GM12878 (cell line): ENCODE data around the gene CSMD2. TPM values are rescaled to one million over a fixed set of nuclear protein-coding genes. Genes with fewer than 3 reads are reported as not detected.

Experiments
- ATAC-seq: fragments of 200-7000 bp; cut with Tn5 transposase; 3 replicates; pipeline ENCODE4 v1.9.1; 2020; ENCODE audit warnings: mild to moderate bottlenecking, moderate library complexity
- BruUV-seq: library from RNA; stranded (reverse); fragments of 400-500 nt; replicated peaks from 2 replicates; lab custom pipeline; 2021; lab: Mats Ljungman, UMichigan
- CTCF ChIA-PET: fragments of 300-600 bp; sonication (Branson Sonifier 250); formaldehyde crosslinking; extraction: SDS; loops from one replicate; lab custom pipeline; 2021; ENCODE audit warnings: inconsistent platforms; lab: Yijun Ruan, JAX
- POLR2A ChIA-PET: fragments of 350-600 bp; formaldehyde crosslinking; extraction: SDS; loops from one replicate; lab custom pipeline; 2021; ENCODE audit warnings: inconsistent platforms; lab: Charles Lee
- RAD21 ChIA-PET: fragments of 300-600 bp; sonication (Branson Sonifier 250); formaldehyde crosslinking; loops from one replicate; lab custom pipeline; 2023; ENCODE audit warnings: antibody characterized with exemption; ENCODE audit not compliant: unreplicated experiment; lab: Charles Lee
- SMC1A ChIA-PET: fragments of 300-600 bp; sonication (Branson Sonifier 250); formaldehyde crosslinking; loops from one replicate; lab custom pipeline; 2023; ENCODE audit not compliant: unreplicated experiment, uncharacterized antibody; lab: Charles Lee
- DNase-seq: peaks from one replicate; pipeline ENCODE4 v3.0.0-alpha.2; 2011; ENCODE audit warnings: low read depth, low spot score
- FAIRE-seq: peaks from 3 replicates; lab custom pipeline; 2011; peaks lifted over from hg19 to GRCh38; lab: Jason Lieb, UNC
- H2AFZ ChIP-seq: 2 replicates; pipeline ENCODE4 v1.6.0; 2011; ENCODE audit warnings: low read depth, low read length, control low read depth; ENCODE audit not compliant: control insufficient read depth
- H3K27ac ChIP-seq: 2 replicates; pipeline ENCODE4 v1.5.1; 2011; ENCODE audit warnings: control low read depth; ENCODE audit not compliant: control insufficient read depth, insufficient read depth
- H3K27me3 ChIP-seq, 2 experiments: replicated peaks in 1 of 2; 2 replicates each; pipeline versions ENCODE4 v1.6.0 to v1.6.1; 2011; ENCODE audit warnings: low read length in 1 of 2; ENCODE audit not compliant: control insufficient read depth in 2 of 2, insufficient read depth in 2 of 2
- H3K36me3 ChIP-seq, 2 experiments: 2 replicates each; pipeline ENCODE4 v1.5.1; 2011; ENCODE audit warnings: low read length in 1 of 2; ENCODE audit not compliant: control insufficient read depth in 2 of 2, insufficient read depth in 2 of 2
- H3K4me1 ChIP-seq: 2 replicates; pipeline ENCODE4 v1.6.1; 2011; ENCODE audit warnings: mild to moderate bottlenecking, low read length, moderate library complexity, mixed read lengths; ENCODE audit not compliant: control insufficient read depth, insufficient read depth
- H3K4me2 ChIP-seq: 2 replicates; pipeline ENCODE4 v1.6.0; 2011; ENCODE audit warnings: control low read depth; ENCODE audit not compliant: control insufficient read depth, insufficient read depth
- H3K4me3 ChIP-seq: fragments of 200-600 bp; sonication (generic); 2 replicates; pipeline ENCODE4 v1.5.1; 2016
- H3K79me2 ChIP-seq: 2 replicates; pipeline ENCODE4 v1.6.0; 2011; ENCODE audit warnings: low read length; ENCODE audit not compliant: control insufficient read depth, insufficient read depth
- H3K9ac ChIP-seq: 2 replicates; pipeline ENCODE4 v1.8.0; 2011; ENCODE audit warnings: low read length, control low read depth, mixed read lengths; ENCODE audit not compliant: control insufficient read depth, insufficient read depth
- H3K9me3 ChIP-seq: replicated peaks from 3 replicates; pipeline ENCODE4 v1.5.1; 2011; ENCODE audit warnings: mild to moderate bottlenecking, low read length; ENCODE audit not compliant: control insufficient read depth, insufficient read depth
- H4K20me1 ChIP-seq: 2 replicates; pipeline ENCODE4 v1.6.0; 2011; ENCODE audit not compliant: control insufficient read depth, insufficient read depth
- BHLHE40 ChIP-seq, 2 experiments: fragments of 450-650 bp in 1 of 2; IDR thresholded peaks; 2 replicates each; pipeline ENCODE4 v1.6.1; 2011 to 2017; ENCODE audit warnings: low read depth in 2 of 2, borderline replicate concordance in 1 of 2, improper control_type of control experiment in 1 of 2, low read length in 1 of 2, mild to moderate bottlenecking in 1 of 2
- CBX5 ChIP-seq: sonication (generic); IDR thresholded peaks from 2 replicates; pipeline ENCODE4 v1.6.1; 2016; ENCODE audit warnings: low read depth, moderate library complexity, mild to moderate bottlenecking, inconsistent platforms
- CREM ChIP-seq: IDR thresholded peaks from 2 replicates; pipeline ENCODE4 v1.6.1; 2014; ENCODE audit warnings: antibody characterized with exemption, low read depth
- LARP7 ChIP-seq: fragments of 450-650 bp; IDR thresholded peaks from 2 replicates; pipeline ENCODE4 v1.6.1; 2017; ENCODE audit warnings: mild to moderate bottlenecking
- MTA3 ChIP-seq: IDR thresholded peaks from 2 replicates; pipeline ENCODE4 v1.6.1; 2012; ENCODE audit warnings: low read length, inconsistent platforms, borderline replicate concordance
- NFIC ChIP-seq: IDR thresholded peaks from 2 replicates; pipeline ENCODE4 v1.6.1; 2012; ENCODE audit warnings: low read depth, mild to moderate bottlenecking, inconsistent platforms, low read length, moderate library complexity
- NR2C1 ChIP-seq: fragments of 450-650 bp; IDR thresholded peaks from 2 replicates; pipeline ENCODE4 v1.6.1; 2017; ENCODE audit warnings: antibody characterized with exemption, mild to moderate bottlenecking, moderate library complexity
- NR2F1 ChIP-seq: fragments of 450-650 bp; conservative IDR thresholded peaks from 2 replicates; pipeline ENCODE4 v1.6.1; 2017; ENCODE audit warnings: mild to moderate bottlenecking
- SREBF1 ChIP-seq: IDR thresholded peaks from 2 replicates; pipeline ENCODE4 v1.6.1; 2012; ENCODE audit warnings: mild to moderate bottlenecking, low read length
- ZSCAN29 ChIP-seq: fragments of 450-650 bp; IDR thresholded peaks from 2 replicates; pipeline ENCODE4 v1.6.1; 2017; ENCODE audit warnings: mild to moderate bottlenecking, moderate library complexity
- WGBS: methylation state at CpG from one replicate; pipeline ENCODE4 v1.1.6; 2016; ENCODE audit warnings: low lambda C conversion rate; ENCODE audit not compliant: insufficient replicate concordance, insufficient coverage; ENCODE audit errors: missing lambda C conversion rate; 5-methylcytosine and 5-hydroxymethylcytosine counted together
- in situ Hi-C: fragments of 300-500 bp; cut with MboI; formaldehyde crosslinking; loops from 9 replicates; pipeline ENCODE4 v1.14.3; 2018; ENCODE audit warnings: mixed read lengths
- intact Hi-C: fragments of 100-400 bp; cut with micrococcal nuclease; formaldehyde crosslinking; loops from one replicate; pipeline ENCODE4 v1.14.2; 2022; ENCODE audit not compliant: unreplicated experiment
- polyA plus RNA-seq, 11 experiments: library from polyadenylated mRNA; depleted of rRNA in 4 of 11; unstranded in 6 of 11; stranded (reverse) in 5 of 11; fragments of >200 nt; fragmentation: Nextera tagmentation in 4 of 11; fragmentation: Illumina TruSeq in 1 of 11; extraction: Ambion mirVana in 4 of 11; extraction: Trizol in 1 of 11; gene quantifications; 1 replicate in 1 of 11; 2 replicates in 10 of 11; pipeline versions ENCODE4 v1.2.1 to v1.2.3, GENCODE V29; 2011 to 2016; ENCODE audit warnings: inconsistent platforms in 2 of 11, missing spikeins in 2 of 11, low read depth in 1 of 11
- total RNA-seq, 4 experiments: library from RNA; depleted of rRNA in 3 of 4; stranded (reverse); fragments of >200 nt in 3 of 4; fragmentation: Illumina TruSeq in 1 of 4; extraction: Trizol in 1 of 4; gene quantifications; 2 replicates each; pipeline versions ENCODE4 v1.2.1 to v1.2.3, GENCODE V29; 2013 to 2021

CSMD2 gene
- total and polyA plus RNA-seq, 10 of the 15 experiments (the other 5 are each of a cell fraction or from before 2014, with no cell fraction given), result under 0.01 TPM; not detected in 9

DNA sequence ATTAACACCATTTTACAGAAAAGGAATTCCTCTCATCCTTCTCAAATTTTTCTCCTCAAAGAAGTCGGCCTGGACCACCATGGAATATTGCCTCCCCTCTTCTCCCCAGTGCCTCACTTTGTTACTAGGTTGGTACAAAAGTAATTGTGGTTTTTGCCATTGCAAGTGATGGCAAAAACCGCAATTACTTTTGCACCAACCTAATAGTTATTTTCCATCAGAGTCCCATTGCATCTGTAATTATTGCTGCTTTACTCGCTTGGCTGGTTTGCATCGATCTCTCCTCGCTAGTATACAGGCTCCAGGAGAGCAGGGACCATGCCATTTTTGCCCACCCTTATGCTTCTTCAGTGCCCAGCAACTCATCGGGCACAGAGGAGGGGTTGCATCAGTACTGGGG lies 10.7 kb upstream of the CSMD2 start:
- intact Hi-C loops, result no loop called here
- no peak for DNase-seq
- ChIA-PET CTCF (interaction anchor here (1.0 kb wide), 1 partner anchor 131 kb away, joined by 3 read pairs; no protein-coding TSS in a partner anchor), POLR2A (no interaction called here)
- no peak overlapping the region for H3K9ac ChIP-seq
- no peaks in the 10 kb centered on the region for H3K9me3 ChIP-seq
- peaks cover 0 to 2% of the 10 kb centered on the region in 2 experiments; a peak in 3 of 4 replicates for H3K27me3 ChIP-seq
- no peaks in the 10 kb centered on the region for H4K20me1 ChIP-seq
- no peaks in the 10 kb centered on the region for H3K36me3 ChIP-seq
- no peak for FAIRE-seq
- no peak for TF ChIP-seq ZSCAN29
- TF ChIP-seq, all 136 proteins: peak for 0
- H3K4me3 ChIP-seq, result no peak overlapping the region
- ATAC-seq, result no peak
- no TSS peak for BruUV-seq
- no peak overlapping the region for H3K4me2 ChIP-seq
- no peak overlapping the region for H2AFZ ChIP-seq
- H3K79me2 ChIP-seq, result no peaks in the 10 kb centered on the region
- ChIA-PET SMC1A (no interaction called here), RAD21 (no interaction called here)
- WGBS, result 19% methylated on average over 6 of the region's 6 CpGs
- in situ Hi-C loops, result no loop called here
- H3K4me1 ChIP-seq, result no peaks in the 10 kb centered on the region
- H3K27ac ChIP-seq, result no peak overlapping the region

DNA sequence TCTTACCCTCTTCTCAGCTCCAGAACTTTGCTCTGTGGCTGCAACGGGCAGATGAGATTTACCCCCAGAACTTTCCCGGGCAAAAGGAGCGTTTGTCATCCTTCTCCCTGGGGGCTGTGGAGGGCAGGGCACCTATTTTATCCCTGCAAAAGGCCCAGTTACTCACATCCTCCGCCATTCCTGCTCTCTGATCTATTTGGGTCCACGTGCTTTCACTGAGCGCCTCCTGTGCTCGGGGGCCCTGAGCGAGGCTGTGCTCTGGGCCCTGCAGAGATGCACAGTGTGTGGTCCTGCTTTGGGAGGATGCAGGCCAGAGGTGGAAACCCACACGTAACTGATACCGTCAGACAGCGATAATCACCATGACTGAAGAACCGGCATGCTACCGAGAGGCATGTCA lies 2.4 kb upstream of the CSMD2 start:
- no TSS peak for BruUV-seq
- Histone ChIP-seq H3K4me2 (no peak overlapping the region), H3K27ac (no peak overlapping the region), H3K4me1 (no peaks in the 10 kb centered on the region), H3K9ac (no peak overlapping the region), H3K79me2 (no peaks in the 10 kb centered on the region), H3K9me3 (no peaks in the 10 kb centered on the region), H2AFZ (no peak overlapping the region), H3K36me3 (no peaks in the 10 kb centered on the region), H3K4me3 (no peak overlapping the region), H4K20me1 (no peaks in the 10 kb centered on the region), H3K27me3 (peaks cover 4 to 21% of the 10 kb centered on the region in 2 experiments)
- ATAC-seq, result no peak
- FAIRE-seq, result no peak
- no peak for TF ChIP-seq NFIC
- no peak for TF ChIP-seq BHLHE40 (IDR thresholded peaks at IDR 0.05; ENCODE audit: borderline replicate concordance in 1 of 2, low read depth in 2 of 2, low read length in 1 of 2)
- TF ChIP-seq SREBF1, result no peak
- no peak for TF ChIP-seq CREM
- TF ChIP-seq MTA3, result no peak
- no peak for TF ChIP-seq CBX5
- no peak for TF ChIP-seq LARP7
- TF ChIP-seq NR2C1, result no peak
- no peak for TF ChIP-seq NR2F1
- ChIA-PET POLR2A (no interaction called here), RAD21 (no interaction called here), SMC1A (no interaction called here), CTCF (no interaction called here)
- no peak for DNase-seq
- in situ Hi-C loops (loop anchor here (10.0 kb wide), 1 partner anchor 533 kb away; no protein-coding TSS in a partner anchor), intact Hi-C loops (no loop called here)
- 44% methylated on average over 12 of the region's 13 CpGs for WGBS
